ENCODE results near the gene SART3.

The SART3 gene

DNA sequence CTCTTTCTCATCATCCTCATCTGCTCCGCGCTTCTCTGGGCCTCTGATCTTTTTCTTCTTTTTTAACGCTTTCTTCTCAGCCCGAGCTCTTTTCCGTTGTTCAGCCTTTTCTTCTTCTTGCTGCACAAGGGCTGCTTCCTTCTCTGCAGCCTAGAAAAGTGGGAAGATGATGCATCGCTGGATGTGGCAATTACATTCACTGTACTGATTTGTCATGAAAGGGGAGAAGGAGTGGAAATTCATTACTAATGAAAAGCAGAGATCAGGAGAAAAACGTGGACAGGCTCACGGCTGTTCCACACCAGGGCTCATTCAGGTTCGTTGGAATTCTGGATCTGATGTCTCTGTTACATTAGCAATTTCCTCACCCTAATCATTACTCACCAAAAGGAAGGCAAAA, 30.8 kb downstream of the SART3 start:
- in situ Hi-C loops (cut with MboI; ENCODE audit: low sequenced_read_pairs), result no loop called here

DNA sequence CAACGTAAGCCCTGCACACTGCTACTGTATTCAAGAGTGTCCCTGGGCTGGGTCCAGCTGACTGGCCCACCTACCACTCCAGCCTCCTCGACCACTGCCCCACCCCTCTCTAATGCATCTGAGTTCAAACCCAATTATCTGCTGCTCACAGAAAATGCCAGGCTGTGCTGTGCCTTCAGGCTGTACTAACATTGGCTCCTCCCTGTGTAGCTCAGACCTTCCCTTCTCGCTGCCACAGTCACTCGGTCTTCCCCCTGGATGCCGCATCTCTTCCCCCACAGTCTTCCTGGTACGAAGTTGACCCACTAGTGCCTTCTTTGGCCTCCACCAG, 33.8 kb downstream of the SART3 start:
- in situ Hi-C loops (cut with MboI; ENCODE audit: low sequenced_read_pairs), result no loop called here

DNA sequence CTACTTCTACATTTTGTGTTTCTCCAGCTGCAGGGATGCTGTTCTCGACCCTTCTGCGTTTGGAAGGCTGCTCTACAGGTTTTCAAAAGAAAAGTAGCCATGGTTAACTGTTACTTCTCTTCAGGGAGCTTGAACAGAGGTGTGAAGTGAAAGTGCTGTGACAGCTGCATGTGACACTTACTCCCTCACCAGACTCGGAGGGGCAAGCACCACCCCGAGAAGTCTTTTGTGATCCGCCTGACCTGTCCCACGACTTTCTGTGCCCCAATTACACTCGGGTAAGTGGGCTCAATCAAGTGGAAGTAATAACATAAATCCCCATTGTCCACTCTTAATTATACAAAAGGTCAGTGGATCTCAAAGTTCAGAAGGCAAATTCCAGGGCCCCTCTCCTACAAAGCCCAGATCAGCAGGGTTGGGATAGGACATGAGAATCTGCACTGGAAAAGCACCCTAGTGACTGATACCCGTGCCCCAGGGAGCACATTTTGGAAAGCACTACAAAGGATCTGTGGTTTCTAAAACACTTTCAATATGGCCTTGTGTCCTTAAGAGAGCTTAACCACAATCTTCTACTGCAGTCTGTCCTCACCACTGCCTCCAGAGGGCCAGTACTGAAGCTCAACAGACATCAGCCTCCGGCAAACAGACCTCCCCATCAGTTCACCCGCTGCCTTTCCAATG, 34.3 kb downstream of the SART3 start:
- in situ Hi-C loops (cut with MboI; ENCODE audit: low sequenced_read_pairs), result no loop called here

DNA sequence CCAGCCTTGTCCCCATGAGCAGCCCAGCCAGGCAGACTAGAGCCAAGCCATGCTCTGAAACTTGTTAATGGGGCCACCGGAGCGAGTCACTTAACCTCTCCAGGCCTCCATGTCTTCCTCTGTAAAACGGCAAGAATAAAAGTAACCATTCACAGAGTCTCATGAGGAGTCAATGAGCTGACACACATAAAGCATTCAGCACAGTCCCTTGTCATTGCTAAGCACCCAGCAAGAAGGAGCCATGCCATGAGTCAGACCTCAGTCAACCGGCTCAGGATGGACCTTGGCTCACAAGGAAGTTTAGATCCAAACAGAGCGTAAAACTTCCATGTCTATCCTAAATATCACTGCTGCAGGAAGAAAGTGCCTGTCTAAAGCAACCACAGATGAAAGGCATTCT, 35.3 kb downstream of the SART3 start:
- in situ Hi-C loops (cut with MboI; ENCODE audit: low sequenced_read_pairs), result no loop called here

DNA sequence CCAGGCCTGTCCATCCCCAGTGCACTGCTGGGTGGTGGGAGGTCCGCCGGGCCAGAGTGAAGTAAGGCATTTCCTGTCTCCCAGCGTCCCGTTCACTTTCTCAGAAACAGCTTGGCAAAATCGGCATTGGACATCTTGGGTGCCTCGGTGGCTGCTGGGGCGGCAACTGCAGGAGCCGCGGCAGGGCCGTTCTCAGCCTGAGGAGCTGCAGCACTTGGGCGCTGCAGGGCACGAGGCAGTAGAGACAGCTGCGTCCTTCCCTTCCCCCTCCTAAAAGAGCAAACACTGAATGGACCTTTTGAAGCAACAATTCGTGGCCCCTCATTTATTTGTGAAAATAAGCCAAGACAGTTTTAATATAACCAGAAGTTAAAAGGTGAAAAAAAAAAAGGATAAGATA, 37.6 kb downstream of the SART3 start:
- in situ Hi-C loops (cut with MboI; ENCODE audit: low sequenced_read_pairs), result no loop called here

DNA sequence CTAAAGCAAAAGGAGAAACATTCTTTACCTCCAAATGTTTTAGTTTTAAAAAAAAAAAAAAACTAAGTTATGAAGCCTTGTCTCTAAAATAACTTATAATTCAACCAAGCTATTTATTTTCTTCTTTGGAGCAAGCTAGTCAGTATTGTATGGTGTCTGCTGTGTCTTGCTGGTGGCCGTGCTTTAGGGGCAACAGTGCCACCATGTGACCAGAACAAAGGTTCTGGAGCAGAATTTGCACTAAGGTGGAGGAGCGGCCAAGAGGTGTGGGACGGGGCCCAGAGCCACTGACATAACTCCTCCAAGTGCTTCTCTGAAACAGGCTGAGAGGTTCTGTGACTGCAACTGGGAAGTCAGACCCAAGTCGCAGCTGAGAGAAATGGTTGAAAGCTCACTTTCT, 41.4 kb downstream of the SART3 start:
- in situ Hi-C loops (cut with MboI; ENCODE audit: low sequenced_read_pairs), result no loop called here

DNA sequence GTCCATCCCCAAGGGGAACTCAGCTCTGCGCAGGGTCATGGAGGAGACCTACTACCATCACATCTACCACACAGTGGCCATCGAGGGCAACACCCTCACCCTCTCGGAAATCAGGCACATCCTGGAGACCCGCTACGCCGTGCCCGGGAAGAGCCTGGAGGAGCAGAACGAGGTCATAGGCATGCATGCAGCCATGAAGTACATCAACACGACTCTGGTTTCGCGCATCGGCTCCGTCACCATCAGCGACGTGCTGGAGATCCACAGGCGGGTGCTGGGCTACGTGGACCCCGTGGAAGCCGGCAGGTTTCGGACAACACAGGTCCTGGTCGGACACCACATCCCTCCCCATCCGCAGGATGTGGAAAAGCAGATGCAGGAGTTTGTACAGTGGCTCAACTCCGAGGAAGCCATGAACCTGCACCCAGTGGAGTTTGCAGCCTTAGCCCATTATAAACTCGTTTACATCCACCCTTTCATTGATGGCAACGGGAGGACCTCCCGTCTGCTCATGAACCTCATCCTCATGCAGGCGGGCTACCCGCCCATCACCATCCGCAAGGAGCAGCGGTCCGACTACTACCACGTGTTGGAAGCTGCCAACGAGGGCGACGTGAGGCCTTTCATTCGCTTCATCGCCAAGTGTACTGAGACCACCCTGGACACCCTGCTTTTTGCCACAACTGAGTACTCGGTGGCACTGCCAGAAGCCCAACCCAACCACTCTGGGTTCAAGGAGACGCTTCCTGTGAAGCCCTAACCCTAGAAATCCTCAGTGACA, 42.1 kb downstream of the SART3 start:
- in situ Hi-C loops (cut with MboI; ENCODE audit: low sequenced_read_pairs), result no loop called here

DNA sequence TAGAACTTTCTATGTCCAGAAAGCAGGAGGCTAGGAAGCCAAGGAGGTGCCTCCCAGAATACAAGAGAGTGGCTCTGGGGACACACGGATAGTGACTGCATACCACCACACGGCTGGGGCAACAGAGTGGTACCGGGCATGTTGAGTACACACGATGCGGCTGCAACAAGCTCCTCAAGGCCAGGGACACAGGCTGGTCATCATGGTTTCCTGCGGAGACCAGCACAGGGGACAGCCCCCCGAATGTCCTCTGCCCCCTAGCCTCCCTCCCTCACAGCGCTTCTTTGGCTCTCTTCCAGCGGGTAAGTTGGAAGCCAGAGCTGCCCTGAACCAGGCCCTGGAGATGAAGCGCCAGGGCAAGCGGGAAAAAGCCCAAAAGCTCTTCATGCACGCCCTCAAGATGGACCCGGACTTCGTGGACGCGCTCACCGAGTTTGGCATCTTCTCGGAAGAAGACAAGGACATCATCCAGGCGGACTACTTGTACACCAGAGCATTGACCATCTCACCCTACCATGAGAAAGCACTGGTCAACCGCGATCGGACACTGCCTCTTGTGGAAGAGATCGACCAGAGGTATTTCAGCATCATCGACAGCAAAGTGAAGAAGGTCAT, 42.8 kb downstream of the SART3 start:
- in situ Hi-C loops (cut with MboI; ENCODE audit: low sequenced_read_pairs), result no loop called here

DNA sequence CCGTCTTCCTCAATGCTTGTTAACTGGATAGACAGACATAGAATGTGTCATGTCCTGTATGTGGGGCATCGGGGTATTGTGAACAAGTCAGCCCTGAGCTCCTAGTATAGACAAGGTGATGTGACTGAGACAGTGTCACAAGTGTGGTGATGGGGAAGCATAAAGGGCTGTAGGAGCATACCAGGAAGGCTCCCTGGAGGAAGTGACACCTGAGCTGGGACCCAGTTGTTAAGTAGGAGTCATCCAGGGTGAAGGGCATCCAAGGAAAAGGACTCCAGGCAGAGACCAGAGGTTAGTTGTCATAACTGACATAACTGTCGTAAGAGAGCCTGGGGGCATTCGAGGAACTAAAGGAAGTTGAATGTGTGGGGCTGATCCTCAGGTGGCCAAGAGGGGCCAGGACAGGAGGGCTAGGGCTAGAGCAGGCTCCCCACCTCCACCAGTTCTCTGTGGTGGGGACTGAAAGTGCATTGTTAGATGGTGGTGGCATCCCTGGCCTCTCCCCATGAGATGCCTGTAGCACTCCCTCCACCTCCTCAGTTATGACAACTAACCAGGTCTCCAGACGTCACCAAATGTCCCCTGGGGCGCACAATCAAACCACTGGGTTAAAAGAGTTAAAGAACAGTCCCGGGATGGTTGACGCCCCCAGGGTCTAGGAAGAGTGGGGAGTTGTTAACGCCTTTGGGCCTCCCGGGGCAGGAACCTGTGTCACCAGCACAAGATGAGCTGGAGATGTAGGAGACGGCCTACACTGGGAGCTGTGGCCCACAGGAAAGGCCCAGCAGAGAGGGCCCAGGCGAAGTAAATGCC, 43.5 kb downstream of the SART3 start:
- in situ Hi-C loops (cut with MboI; ENCODE audit: low sequenced_read_pairs), result no loop called here

DNA sequence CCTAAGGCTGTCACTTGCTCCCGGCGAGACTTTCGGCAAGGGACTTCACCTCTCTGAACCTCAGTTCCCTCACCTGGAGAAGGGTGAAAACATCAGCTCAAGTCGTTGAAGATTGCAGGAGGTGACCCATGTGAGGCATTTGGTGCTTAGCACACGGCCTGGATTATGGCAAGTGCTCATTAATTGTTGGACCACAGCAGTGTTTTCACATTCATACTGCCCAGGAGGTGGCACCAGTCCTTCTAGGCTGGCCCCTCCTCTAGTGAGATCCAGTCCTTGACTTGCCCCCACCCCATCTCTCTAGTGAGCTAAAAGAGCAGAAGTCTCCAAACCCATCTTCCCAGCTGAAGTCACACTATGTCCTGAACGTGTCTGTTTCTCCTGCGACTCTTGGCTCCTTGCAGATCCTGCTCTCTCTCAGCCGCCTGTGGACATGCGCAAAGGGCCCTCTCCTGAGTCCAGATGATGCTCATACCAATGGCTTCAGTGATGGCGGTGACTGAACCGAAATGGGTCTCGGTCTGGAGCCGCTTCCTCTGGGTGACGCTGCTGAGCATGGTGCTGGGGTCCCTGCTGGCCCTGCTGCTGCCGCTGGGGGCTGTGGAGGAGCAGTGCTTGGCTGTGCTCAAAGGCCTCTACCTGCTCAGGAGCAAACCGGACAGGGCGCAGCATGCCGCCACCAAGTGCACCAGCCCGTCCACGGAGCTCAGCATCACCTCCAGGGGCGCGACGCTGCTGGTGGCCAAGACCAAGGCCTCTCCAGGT, 44.3 kb downstream of the SART3 start:
- in situ Hi-C loops (cut with MboI; ENCODE audit: low sequenced_read_pairs), result no loop called here

DNA sequence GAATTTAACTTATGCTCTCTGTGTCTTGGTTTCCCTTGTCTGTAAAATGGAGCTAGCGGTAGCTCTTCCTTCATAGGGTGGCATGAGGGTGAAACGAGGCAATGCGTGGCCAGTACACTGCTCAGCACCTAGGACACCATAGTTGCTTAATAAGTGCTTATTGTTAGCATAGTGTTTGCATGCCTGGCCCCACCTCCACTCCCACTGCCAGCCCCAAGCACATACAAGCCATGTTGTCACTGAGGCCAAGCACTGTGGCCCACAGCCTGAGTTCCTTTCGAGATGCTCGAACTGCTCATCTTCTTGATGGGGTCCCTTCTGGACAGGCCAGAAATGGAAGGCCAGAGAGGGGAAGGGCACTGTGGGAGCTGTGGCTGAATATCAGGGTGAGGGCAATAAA, 45.1 kb downstream of the SART3 start:
- in situ Hi-C loops (cut with MboI; ENCODE audit: low sequenced_read_pairs), result no loop called here

DNA sequence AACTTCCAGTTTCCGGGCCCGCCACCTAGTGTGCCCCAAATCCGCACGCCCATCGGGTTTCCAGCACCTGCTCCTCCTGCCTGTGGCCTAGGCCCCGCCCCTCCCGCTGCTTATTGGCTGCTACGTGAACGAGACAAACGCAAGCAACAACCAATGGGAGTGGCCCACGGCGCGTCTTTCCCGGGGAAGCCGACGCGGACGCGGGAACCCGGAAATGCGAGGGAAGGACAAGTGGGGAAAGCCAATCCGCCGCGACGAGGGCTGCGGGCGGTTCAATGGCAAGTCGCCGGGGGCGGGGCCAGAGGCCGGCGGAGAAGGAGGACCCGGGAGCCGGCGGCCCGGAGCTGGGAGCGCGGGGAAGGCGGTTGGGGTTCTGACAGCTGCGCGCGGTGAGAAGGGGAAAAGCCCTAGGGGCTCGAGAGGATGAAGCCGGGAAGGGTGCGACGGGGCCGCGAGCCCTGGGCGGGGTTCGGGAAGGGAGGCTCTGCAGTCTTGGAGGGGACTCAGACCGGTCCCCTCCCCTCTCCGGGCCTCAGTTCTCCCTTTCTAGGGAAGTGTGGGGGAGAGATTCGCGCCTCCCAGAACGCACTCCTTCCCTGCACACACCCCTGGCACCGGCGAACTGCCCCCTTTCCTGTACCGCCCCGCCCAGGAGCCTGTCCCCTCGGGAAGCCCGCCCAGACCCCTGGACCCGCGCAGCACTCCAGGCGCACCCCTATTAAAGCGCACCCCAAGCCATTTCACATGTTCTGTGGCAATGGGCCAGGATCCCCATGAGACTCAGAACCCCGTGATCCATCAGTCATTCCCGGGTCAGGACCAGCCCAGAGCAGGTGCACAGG, 45.8 kb downstream of the SART3 start, which contains the start of gene FICD:
TSS of gene FICD (plus strand) at position 305 of the 842 bp plus-strand sequence. CDS start 1,696 bp downstream, outside the sequence.
- in situ Hi-C loops (cut with MboI; ENCODE audit: low sequenced_read_pairs), result no loop called here

DNA sequence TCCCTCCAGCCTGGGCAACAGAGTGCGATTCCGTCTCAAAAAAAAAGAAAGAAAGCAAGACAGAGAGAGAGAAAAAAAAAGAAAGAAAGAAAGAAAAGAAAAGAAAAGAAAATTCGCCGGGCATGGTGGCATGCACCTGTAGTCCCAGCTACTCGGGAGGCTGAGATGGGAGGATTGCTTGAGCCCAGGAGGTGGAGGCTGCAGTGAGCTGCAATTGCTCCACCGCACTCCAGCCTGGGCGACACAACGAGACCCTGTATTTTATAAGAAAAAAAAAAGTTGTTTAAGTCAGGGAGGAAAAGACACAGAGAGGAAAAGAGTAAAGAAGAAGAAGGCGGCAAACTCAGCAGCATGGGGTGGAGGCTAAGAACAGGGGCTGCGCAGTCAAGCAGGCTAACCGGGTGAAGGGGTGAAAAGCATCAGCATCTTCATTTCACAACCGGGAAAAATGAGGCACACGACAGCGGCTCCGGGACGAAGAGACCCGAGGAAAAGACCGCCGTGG, 46.5 kb downstream of the SART3 start:
- in situ Hi-C loops (cut with MboI; ENCODE audit: low sequenced_read_pairs), result no loop called here

DNA sequence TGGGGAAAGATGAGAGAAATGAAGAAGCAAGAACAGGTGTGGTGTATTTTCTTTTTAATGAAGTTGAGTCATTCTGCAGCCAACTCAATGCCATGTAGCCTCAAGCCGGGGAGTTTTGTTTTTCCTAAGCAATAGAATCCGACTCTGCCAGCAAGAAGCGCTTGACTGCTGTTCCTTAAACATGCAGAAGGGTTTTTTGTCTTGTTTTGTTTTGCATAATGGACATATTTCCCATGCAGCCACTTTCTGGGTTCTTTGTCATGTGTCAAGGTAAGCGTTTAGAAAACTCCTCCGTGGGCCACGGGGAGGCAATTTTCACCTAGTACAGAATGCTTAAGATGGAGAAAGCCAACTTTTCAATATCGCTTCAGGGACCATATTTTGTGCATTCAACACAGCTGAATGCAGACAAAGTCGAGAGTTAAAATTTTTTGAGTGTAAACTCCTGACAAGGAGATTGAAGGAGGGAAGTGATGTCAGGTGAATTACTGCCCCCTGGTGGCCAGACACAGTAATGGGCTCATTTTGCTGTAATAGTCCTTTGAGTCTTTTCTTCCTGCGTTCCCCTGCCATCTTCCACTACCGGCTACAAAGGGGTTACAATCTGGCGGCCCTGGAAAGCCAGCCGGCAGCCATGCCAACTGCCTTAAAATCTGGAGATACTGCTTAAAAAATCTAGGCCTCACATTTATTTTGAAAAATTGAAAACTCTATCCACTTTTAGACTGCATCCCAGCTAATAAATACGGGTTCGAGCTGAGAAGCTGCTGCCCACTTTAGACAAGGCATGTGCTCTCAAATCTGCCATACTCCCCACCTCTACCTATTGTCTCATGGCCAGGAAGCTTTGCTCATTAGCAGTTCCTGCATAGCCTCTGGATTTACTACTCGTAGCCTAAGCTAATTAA, 49.1 kb downstream of the SART3 start:
- in situ Hi-C loops (cut with MboI; ENCODE audit: low sequenced_read_pairs), result no loop called here

DNA sequence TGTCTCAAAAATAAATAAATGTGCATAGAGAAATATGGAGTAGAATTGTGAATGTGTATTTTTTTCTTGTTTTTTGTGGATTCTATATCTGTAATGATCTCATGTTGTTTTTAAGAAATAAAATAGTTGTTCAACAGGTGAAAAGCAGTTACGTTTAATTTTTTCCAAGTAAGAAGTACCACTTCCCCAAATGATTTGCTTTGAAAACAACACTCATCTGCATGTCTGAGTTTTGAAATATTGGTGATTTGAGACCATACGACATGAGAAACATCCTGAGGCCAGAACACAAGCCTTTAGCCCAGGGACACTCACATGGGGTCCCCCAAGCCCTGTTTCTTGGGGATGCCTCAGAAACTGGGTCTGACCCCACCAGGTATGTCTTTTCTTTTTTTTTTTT, 50.1 kb downstream of the SART3 start:
- in situ Hi-C loops (cut with MboI; ENCODE audit: low sequenced_read_pairs), result no loop called here

DNA sequence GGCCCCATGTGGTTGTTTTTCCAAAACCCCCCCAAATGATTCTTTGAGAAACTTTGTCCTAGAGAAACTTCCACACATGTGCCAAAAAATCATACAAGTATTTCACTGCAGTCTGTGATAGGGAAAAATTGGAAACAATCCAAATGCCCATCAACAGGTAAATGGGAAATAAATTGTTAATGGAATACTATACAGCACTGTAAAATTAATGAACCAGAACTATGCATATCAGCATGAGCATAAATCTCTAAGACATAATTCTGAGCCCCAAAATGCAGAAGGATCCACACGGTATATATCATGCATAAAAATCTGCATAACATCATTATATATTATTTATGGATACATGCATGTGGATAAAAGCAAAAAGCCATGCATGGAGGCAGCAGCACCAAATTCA, 51.2 kb downstream of the SART3 start:
- in situ Hi-C loops (cut with MboI; ENCODE audit: low sequenced_read_pairs), result no loop called here

DNA sequence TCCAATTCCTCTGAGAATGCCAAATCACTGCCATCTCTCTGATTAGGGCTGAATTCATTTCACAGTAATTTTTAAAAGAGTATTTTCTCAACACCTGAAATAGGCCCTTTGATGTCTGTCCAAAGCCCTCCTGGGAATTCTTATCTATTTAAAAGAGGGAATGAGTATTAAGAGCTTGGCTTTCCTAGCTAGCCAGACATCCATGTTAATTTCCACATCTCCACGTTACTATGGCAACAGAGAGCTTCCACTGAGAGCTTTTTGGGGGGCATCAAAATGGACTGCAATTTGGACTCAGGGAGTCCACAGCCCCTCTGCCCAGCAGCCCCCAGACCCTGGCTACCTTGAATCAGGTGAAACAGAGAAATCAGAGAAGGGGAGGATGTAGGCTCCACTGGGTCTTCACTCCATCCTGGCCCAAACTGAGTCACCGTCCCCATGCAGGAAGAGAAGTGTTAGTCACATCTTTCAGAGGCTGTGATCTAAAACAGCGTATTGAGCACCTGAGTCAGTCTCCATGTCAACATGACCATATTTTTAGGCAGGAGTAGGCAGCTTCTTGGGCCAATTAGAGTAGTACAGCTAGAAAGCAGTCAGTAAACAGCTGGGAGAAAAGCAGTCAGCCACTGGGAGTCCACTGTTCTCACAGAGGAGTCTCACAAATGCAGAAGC, 52.9 kb downstream of the SART3 start:
- in situ Hi-C loops (cut with MboI; ENCODE audit: low sequenced_read_pairs), result no loop called here

DNA sequence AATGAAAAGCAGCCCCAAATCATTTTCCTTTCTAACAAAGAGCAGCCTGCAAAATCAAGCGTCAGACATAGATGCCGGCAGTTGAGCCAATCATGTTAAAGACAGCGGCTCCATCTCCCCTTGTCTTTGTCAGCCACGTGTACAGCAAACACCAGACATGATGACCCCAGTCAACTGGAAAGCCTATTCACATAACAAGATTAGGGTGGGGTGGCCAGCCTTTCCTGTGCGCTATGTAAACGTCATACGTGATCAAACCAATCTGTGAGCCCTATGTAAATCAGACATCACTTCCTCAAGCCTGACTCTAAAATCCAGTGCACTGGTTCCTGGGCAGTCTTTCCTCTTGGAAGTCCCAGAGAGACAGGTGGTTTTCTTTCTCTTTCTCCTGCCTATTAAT, 55.8 kb downstream of the SART3 start:
- in situ Hi-C loops (cut with MboI; ENCODE audit: low sequenced_read_pairs), result no loop called here

All from hTERT RPE-1 (cell line).